ENCODE results near the gene CNN2. TPM values are rescaled to one million over a fixed set of nuclear protein-coding genes. Genes with fewer than 3 reads are reported as not detected.
"Not testable (repeated sequence)": the region's sequence is repeated elsewhere in the genome, so short reads cannot be mapped to it uniquely, and the experiment has no call there.

Gene CNN2
- total RNA-seq, 4 donors from 2014 or later, result 71.2 to 86.5 (median 79.7) TPM

DNA sequence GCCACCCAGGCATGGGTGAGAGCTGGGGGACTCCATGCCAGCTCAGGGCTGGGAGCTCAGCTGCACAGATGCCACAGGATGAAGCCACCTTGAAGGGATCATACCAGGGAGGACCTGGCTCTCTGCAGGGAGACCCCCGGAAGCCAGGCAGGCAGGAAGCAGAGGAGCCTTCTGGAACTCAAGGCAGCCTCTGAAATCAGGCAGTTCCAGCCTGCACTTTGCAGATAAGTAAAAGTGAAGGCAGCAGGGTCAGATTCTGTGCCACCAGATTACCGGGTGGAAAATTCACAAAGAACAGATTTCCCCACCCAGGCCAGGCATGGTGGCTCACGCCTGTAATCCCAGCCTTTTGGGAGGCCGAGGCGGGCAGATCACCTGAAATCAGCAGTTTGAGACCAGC lies 8.0 kb upstream of the CNN2 start:
- intact Hi-C loops (cut with DNase I; ENCODE audit: low total_unique reads), result no loop called here
- DNase-seq (ENCODE audit: low spot score in 2 of 2), result no peak
- 69 to 72% methylated on average over 5 of the region's 5 CpGs for WGBS, 2 donors
- TF ChIP-seq POLR2A (IDR thresholded peaks at IDR 0.05), result no peak
- TF ChIP-seq, protein P1, sequence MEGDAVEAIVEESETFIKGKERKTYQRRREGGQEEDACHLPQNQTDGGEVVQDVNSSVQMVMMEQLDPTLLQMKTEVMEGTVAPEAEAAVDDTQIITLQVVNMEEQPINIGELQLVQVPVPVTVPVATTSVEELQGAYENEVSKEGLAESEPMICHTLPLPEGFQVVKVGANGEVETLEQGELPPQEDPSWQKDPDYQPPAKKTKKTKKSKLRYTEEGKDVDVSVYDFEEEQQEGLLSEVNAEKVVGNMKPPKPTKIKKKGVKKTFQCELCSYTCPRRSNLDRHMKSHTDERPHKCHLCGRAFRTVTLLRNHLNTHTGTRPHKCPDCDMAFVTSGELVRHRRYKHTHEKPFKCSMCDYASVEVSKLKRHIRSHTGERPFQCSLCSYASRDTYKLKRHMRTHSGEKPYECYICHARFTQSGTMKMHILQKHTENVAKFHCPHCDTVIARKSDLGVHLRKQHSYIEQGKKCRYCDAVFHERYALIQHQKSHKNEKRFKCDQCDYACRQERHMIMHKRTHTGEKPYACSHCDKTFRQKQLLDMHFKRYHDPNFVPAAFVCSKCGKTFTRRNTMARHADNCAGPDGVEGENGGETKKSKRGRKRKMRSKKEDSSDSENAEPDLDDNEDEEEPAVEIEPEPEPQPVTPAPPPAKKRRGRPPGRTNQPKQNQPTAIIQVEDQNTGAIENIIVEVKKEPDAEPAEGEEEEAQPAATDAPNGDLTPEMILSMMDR (IDR thresholded peaks at IDR 0.05), result no peak
- H3K4me3 ChIP-seq (ENCODE audit: low read depth, poor library complexity, severe bottlenecking), result no peak overlapping the region

DNA sequence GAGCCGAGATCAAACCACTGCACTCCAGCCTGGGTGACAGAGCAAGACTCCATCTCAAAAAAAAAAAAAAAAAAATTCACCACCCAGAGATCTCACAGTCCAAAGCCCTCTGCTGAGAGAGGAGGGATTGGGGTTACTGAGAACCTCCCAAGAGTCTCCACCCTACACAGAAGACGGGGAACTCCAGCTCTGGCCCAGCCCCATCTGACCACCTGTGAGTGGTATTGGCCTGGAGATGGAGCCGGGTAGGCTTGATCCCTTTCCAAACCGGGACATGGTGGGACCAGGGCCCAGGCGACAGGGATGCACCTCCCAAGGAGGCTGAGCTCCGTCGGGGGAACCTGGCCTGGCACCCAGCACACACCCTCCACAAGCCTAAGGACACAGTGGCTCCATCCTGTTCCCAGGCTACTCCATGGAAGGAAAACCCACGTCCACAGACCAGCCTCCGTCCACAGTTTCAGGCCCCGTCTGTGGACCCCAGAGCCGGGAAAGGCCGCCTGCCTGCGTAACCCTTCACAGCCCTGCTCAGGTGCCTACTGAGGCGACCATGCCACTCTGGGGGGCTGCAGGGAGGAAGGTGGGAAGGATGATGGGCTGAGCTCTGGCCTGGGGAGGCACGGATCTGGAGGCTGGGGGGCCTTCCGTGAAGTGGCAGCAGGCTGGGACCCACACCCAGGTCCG lies 7.3 kb upstream of the CNN2 start:
- no peak overlapping the region for H3K4me3 ChIP-seq (ENCODE audit: low read depth, poor library complexity, severe bottlenecking)
- no peak for TF ChIP-seq POLR2A (IDR thresholded peaks at IDR 0.05)
- TF ChIP-seq, protein P1 (IDR thresholded peaks at IDR 0.05), result no peak
- WGBS, 2 donors, result 43% methylated on average over 13 to 14 of the region's 17 CpGs
- intact Hi-C loops (cut with DNase I; ENCODE audit: low total_unique reads), result no loop called here
- DNase-seq (ENCODE audit: low spot score in 2 of 2), result no peak

DNA sequence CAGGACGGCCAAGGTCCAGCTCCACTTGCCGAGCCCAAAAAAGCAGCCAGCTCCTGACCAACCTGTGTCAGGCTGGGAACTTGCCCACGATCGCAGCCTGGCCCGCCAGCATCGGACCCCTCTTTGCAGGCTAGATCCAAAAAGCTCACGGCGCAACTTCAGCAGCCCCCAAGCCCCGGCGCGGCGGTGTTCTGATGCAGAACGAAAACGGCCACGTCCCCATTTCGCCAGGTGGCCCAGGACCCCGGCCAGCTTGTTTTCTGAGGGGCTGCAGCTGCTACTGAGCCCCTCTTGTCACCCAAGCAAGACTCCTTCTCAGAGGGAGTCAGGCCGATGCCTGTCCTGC lies 6.8 kb upstream of the CNN2 start:
- H3K4me3 ChIP-seq (ENCODE audit: low read depth, poor library complexity, severe bottlenecking), result peak overlapping the region; percentile 61
- TF ChIP-seq POLR2A (IDR thresholded peaks at IDR 0.05), result no peak
- TF ChIP-seq, protein P1 (IDR thresholded peaks at IDR 0.05), result no peak
- WGBS, 2 donors, result 55 to 71% methylated on average over 8 to 17 of the region's 18 CpGs
- intact Hi-C loops (cut with DNase I; ENCODE audit: low total_unique reads), result no loop called here
- DNase-seq (ENCODE audit: low spot score in 2 of 2), result no peak

DNA sequence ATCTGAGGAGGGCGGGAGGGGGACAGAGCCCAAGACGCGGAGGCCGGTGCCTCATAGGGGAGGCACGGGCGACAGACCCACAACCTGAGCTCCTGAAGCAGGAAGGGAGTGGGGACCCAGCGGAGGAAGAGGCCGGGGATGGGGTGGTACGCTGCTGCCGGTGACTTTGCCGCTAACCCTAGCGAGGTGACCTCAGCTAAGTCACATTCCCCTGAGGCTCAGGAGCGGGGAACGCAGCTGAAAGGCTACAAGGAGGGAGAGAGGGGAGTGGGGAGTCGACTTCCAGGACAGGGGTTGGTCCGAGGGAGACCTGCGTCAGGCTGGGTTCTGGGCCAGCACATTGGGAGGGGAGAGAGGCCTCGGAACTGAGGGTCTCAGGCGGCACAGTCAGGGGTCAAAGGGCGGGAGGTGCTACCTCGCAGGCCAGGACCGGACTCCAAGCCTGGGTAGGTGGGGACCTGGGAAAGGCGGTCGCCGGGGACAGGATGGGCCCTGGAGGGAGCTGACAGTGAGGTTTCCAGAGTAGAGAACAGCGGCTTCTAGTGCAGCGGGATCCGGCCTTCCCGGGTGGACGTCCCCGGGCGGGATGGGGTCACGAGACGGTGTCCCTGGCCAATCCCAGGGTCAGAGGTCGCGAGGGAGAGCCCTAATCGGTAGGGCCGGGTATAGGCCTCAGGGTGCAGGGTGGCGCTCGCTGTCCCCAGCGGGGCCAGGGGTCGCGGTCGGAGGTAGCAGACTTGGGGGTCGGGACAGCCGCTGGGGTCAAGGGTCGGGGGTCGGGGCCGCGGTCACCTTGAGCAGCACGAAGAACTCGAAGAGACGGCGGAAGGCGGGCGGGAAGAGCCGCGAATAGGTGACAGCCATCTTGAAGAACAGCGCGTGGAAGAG lies 6.2 kb upstream of the CNN2 start:
- intact Hi-C loops (cut with DNase I; ENCODE audit: low total_unique reads), result no loop called here
- peak overlapping the region; percentile 61 for H3K4me3 ChIP-seq (ENCODE audit: low read depth, poor library complexity, severe bottlenecking)
- no peak for DNase-seq (ENCODE audit: low spot score in 2 of 2)
- TF ChIP-seq POLR2A (IDR thresholded peaks at IDR 0.05), result no peak
- TF ChIP-seq, protein P1 (IDR thresholded peaks at IDR 0.05), result no peak
- 1 to 2% methylated on average over 38 to 59 of the region's 60 CpGs for WGBS, 2 donors

DNA sequence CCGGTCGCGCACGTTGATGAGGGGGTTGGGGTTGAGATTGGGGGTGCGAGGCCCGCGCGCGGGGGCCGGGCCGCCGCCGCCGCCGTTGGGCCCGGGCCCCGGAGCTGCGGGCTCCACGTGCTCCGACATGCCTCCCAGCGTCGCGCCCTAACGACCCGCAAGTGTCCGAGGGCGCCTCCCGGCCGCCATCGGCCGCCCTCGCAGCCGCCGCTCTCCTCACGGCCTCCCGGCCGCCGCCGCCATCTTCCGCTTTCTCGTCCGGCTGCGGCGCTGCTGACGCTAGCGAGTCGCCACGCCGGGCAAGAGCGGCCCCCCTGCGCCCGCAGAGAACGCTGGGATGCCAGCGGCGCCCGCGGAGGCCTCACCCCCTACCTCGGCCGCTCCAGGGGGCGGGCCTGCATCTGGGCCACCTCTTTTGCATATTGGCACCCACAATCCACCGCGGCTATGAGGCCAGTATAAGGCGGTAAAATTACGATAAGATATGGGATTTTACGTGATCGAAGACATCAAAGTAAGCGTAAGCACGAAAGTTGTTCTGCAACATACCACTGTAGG lies 5.5 kb upstream of the CNN2 start, which contains the start of gene TMEM259:
Gene TMEM259 (minus strand): TSS at position 256 of the 558 bp plus-strand sequence. CDS start 127 bp downstream, at position 129.
- WGBS, 2 donors, result 0% methylated on average over 42 to 51 of the region's 68 CpGs
- H3K4me3 ChIP-seq (ENCODE audit: low read depth, poor library complexity, severe bottlenecking), result peak within 1 kb of the TSS; percentile 61
- peak; percentile 96 to 99 for DNase-seq (ENCODE audit: low spot score in 2 of 2)
- intact Hi-C loops (cut with DNase I; ENCODE audit: low total_unique reads), result no loop called here
- TF ChIP-seq POLR2A (IDR thresholded peaks at IDR 0.05), result peak in 1 of 2 donors; percentile 33
- TF ChIP-seq, protein P1 (IDR thresholded peaks at IDR 0.05), result no peak

DNA sequence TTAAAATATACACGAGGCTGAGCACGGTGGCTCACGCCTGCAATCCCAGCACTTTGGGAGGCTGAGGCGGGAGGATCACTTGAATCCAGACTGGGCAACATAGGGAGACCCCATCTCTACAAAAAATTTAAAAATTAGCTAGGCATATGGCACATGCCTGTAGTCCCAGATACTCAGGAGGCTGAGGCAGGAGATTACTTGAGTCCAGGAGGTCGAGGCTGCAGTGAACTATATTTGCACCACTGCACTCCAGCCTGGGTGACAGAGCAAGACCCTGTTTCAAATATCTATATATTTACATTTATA lies 2.6 kb upstream of the CNN2 start:
- H3K4me3 ChIP-seq (ENCODE audit: low read depth, poor library complexity, severe bottlenecking); intact Hi-C loops (cut with DNase I; ENCODE audit: low total_unique reads); DNase-seq (ENCODE audit: low spot score in 2 of 2): not testable (repeated sequence)
- WGBS, 2 donors, result 80 to 85% methylated on average over 5 of the region's 5 CpGs

DNA sequence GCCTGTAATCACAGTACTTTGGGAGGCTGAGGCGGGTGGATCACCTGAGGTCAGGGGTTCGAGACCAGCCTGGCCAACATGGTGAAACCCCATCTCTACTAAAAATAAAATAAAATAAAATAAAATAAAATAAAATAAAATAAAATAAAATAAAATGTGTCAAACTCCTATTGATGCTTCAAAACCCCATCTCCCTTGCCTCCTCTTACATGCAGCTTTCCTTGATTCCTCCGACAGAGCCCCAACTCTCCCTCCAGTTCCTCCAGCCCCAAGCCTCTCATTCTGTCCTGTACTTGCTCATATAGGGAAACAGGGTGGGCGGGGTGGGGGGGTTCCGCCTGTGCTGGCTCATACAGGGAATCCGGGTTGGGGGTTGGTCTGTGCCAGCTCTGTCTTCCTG lies 1.3 kb upstream of the CNN2 start:
- H3K4me3 ChIP-seq (ENCODE audit: low read depth, poor library complexity, severe bottlenecking); intact Hi-C loops (cut with DNase I; ENCODE audit: low total_unique reads); DNase-seq (ENCODE audit: low spot score in 2 of 2): not testable (repeated sequence)
- WGBS, 2 donors, result 80 to 83% methylated on average over 6 of the region's 6 CpGs

Measured in lower leg skin (tissue), 4 donors.